ENCODE measurements around the gene ZNF397.

ZNF397 gene

GRCh38 chr18:35283923-35284794 is 43.3 kb downstream of the ZNF397 start:
- no peak for DNase-seq
- intact Hi-C loops (cut with DNase I), result no loop called here

GRCh38 chr18:35284841-35285240 is 44.0 kb downstream of the ZNF397 start:
- no peak for DNase-seq
- intact Hi-C loops (cut with DNase I), result no loop called here

GRCh38 chr18:35289293-35289692 is 48.5 kb downstream of the ZNF397 start:
- DNase-seq, result peak in 1 of 42 donors; percentile 23
- intact Hi-C loops (cut with DNase I), result no loop called here

- DNase-seq, result peak in 30 of 42 donors; percentile 6 to 64 (median 35)
- intact Hi-C loops (cut with DNase I), result loop anchor here (1.0 to 2.0 kb wide), 2 partner anchors 49 to 55 kb away; partner anchors contain the start of genes ZNF24 and ZNF397
Observed at GRCh38 chr18:35289727-35290093, 48.9 kb downstream of the ZNF397 start.

GRCh38 chr18:35290094-35290735 is 49.4 kb downstream of the ZNF397 start, which contains the start of gene ZSCAN30:
Gene ZSCAN30, minus strand, starts transcription at chr18:35290229. Its CDS starts 25,877 bp downstream, at chr18:35264352.
- DNase-seq, result peak; percentile 89 to 98 (median 95)
- intact Hi-C loops (cut with DNase I), result loop anchor here (1.0 to 2.0 kb wide), 2 partner anchors 49 to 54 kb away; partner anchors contain the start of genes ZNF24 and ZNF397

GRCh38 chr18:35291166-35291565 is 50.3 kb downstream of the ZNF397 start:
- no peak for DNase-seq
- intact Hi-C loops (cut with DNase I), result loop anchor here (2.0 kb wide), 1 partner anchor 50 kb away; the partner anchor contains the start of gene ZNF397

GRCh38 chr18:35296060-35296459 is 55.2 kb downstream of the ZNF397 start:
- DNase-seq, result no peak
- intact Hi-C loops (cut with DNase I), result no loop called here

- no peak for DNase-seq
- intact Hi-C loops (cut with DNase I), result no loop called here
Observed at GRCh38 chr18:35303610-35304009, 62.8 kb downstream of the ZNF397 start.

GRCh38 chr18:35306588-35307250 is 65.9 kb downstream of the ZNF397 start:
- intact Hi-C loops (cut with DNase I), result no loop called here
- no peak for DNase-seq

All from head of caudate nucleus (tissue), 42 donors.